K562 (cell line): ENCODE results near the gene IL17REL. TPM values are rescaled to one million over a fixed set of nuclear protein-coding genes. Genes with fewer than 3 reads are reported as not detected.

Source experiments
- ATF1 ChIP-seq, 2 experiments: fragments of 450-650 bp in 1 of 2; IDR thresholded peaks; 2 replicates each; pipeline ENCODE4 v1.6.1; 2016; ENCODE audit warnings: missing compliant biosample characterization in 1 of 2, missing genetic modification characterization in 1 of 2
- BCOR ChIP-seq: fragments of 450-650 bp; IDR thresholded peaks from 2 replicates; pipeline ENCODE4 v1.6.1; 2016
- CHD2 ChIP-seq: IDR thresholded peaks from 2 replicates; pipeline ENCODE4 v1.6.1; 2011; ENCODE audit warnings: low read depth, low read length
- HDAC6 ChIP-seq: IDR thresholded peaks from 2 replicates; pipeline ENCODE4 v1.6.1; 2012; ENCODE audit warnings: low read depth, mild to moderate bottlenecking, control low read depth, inconsistent platforms, low read length, moderate library complexity
- HLTF ChIP-seq: fragments of 450-650 bp; IDR thresholded peaks from 2 replicates; pipeline ENCODE4 v1.6.1; 2016
- KDM5B ChIP-seq: fragments of 200-600 bp; sonication (generic); IDR thresholded peaks from 2 replicates; pipeline ENCODE4 v1.6.1; 2012; ENCODE audit warnings: low read depth, mild to moderate bottlenecking, moderate library complexity, low read length, control low read depth, inconsistent platforms; ENCODE audit not compliant: insufficient replicate concordance
- KLF10 ChIP-seq: fragments of 250-450 bp; sonication (Bioruptor Pico); IDR thresholded peaks from 2 replicates; pipeline ENCODE4 v1.6.1; 2021; ENCODE audit warnings: matching md5 sums
- MAX ChIP-seq: sonication (generic); formaldehyde crosslinking; IDR thresholded peaks from 2 replicates; pipeline ENCODE4 v1.9.0; 2022; ENCODE audit warnings: mild to moderate bottlenecking, missing genetic modification reagents
- PKNOX1 ChIP-seq: fragments of 450-650 bp; IDR thresholded peaks from 2 replicates; pipeline ENCODE4 v1.6.1; 2016
- TGIF2 ChIP-seq: sonication (generic); formaldehyde crosslinking; IDR thresholded peaks from 2 replicates; pipeline ENCODE4 v1.8.1; 2022; ENCODE audit warnings: mild to moderate bottlenecking, missing genetic modification reagents, moderate library complexity
- THAP12 ChIP-seq: fragments of 250-450 bp; sonication (Bioruptor Pico); IDR thresholded peaks from 2 replicates; pipeline ENCODE4 v1.9.0; 2021; ENCODE audit warnings: mild to moderate bottlenecking, inconsistent platforms
- THAP7 ChIP-seq: fragments of 250-450 bp; sonication (Bioruptor Pico); IDR thresholded peaks from 2 replicates; pipeline ENCODE4 v1.5.0; 2021
- ZBTB26 ChIP-seq: fragments of 450-650 bp; formaldehyde crosslinking; IDR thresholded peaks from 2 replicates; pipeline ENCODE4 v1.4.0; 2022; ENCODE audit warnings: missing genetic modification characterization
- ZFX ChIP-seq: sonication (generic); formaldehyde crosslinking; IDR thresholded peaks from 2 replicates; pipeline ENCODE4 v1.8.0; 2022; ENCODE audit warnings: mild to moderate bottlenecking, missing genetic modification reagents, moderate library complexity
- ZNF253 ChIP-seq: fragments of 250-450 bp; sonication (Bioruptor Pico); conservative IDR thresholded peaks from 2 replicates; pipeline ENCODE4 v1.6.1; 2021; ENCODE audit warnings: mild to moderate bottlenecking
- ZNF639 ChIP-seq, 2 experiments: fragments of 200-800 bp in 1 of 2; sonication (Bioruptor generic) in 1 of 2; sonication (generic) in 1 of 2; formaldehyde crosslinking in 1 of 2; IDR thresholded peaks in 1 of 2; conservative IDR thresholded peaks in 1 of 2; 2 replicates each; pipeline versions ENCODE4 v1.5.0 to v1.6.1; 2016 to 2020; ENCODE audit warnings: missing compliant biosample characterization in 1 of 2, missing genetic modification characterization in 1 of 2, missing genetic modification reagents in 1 of 2
- polyA plus RNA-seq, 8 experiments: library from polyadenylated mRNA; depleted of rRNA in 4 of 8; stranded (reverse) in 5 of 8; unstranded in 3 of 8; fragments of >200 nt; fragmentation: Nextera tagmentation in 2 of 8; fragmentation: Illumina TruSeq in 1 of 8; extraction: Ambion mirVana in 2 of 8; extraction: Trizol in 1 of 8; gene quantifications; 2 replicates each; pipeline versions ENCODE4 v1.2.1 to v1.2.3, GENCODE V29; 2011 to 2014; ENCODE audit warnings: inconsistent platforms in 1 of 8, missing spikeins in 1 of 8
- total RNA-seq, 7 experiments: library from RNA; depleted of rRNA in 6 of 7; stranded (reverse); fragments of >200 nt in 6 of 7; fragmentation: Illumina TruSeq in 2 of 7; extraction: Trizol in 2 of 7; gene quantifications; 2 replicates each; pipeline versions ENCODE4 v1.2.1 to v1.2.3, GENCODE V29; 2011 to 2021; ENCODE audit warnings: low replicate concordance in 1 of 7

IL17REL gene
- total and polyA plus RNA-seq, 9 of the 15 experiments (the other 6 are each of a cell fraction or from before 2014, with no cell fraction given) = 0.05 to 0.42 (median 0.11) TPM; not detected in 4

- TF ChIP-seq THAP12 (CRISPR knock-in tag) (no peak), PKNOX1 (no peak), MAX (0 out of 2 replicates have a peak, but pooled peaks have one; percentile 15), THAP7 (CRISPR knock-in tag) (no peak), TGIF2 (CRISPR knock-in tag) (no peak), CHD2 (no peak), BCOR (peak; percentile 37; the same call in 1 of the 2 replicates), ATF1 (CRISPR knock-in tag; IDR thresholded peaks at IDR 0.05) (no peak), ATF1 (tag; IDR thresholded peaks at IDR 0.05) (no peak), KDM5B (no peak), HDAC6 (no peak), ZNF253 (CRISPR knock-in tag) (no peak), ZFX (no peak), HLTF (0 out of 2 replicates have a peak, but pooled peaks have one; percentile 15), ZNF639 (CRISPR knock-in tag; conservative IDR thresholded peaks at IDR 0.05 in 1 of 2, IDR thresholded peaks at IDR 0.05 in 1 of 2) (no peak), KLF10 (CRISPR knock-in tag) (no peak), ZBTB26 (CRISPR knock-in tag) (0 out of 2 replicates have a peak, but pooled peaks have one; percentile 25)
These were observed 39.3 kb downstream of the IL17REL start (continued) for GRCh38 chr22:49973018-49973961.
